GM12891 (cell line): ENCODE results near the gene ERMARD.

ENCODE experiments used
- POLR2AphosphoS5 ChIP-seq: IDR thresholded peaks from 2 replicates; pipeline ENCODE4 v1.6.1; 2011; ENCODE audit warnings: low read depth, low read length, control low read depth
- TAF1 ChIP-seq: IDR thresholded peaks from 2 replicates; pipeline ENCODE4 v1.6.1; 2011; ENCODE audit warnings: low read depth, low read length, control low read depth

DNA sequence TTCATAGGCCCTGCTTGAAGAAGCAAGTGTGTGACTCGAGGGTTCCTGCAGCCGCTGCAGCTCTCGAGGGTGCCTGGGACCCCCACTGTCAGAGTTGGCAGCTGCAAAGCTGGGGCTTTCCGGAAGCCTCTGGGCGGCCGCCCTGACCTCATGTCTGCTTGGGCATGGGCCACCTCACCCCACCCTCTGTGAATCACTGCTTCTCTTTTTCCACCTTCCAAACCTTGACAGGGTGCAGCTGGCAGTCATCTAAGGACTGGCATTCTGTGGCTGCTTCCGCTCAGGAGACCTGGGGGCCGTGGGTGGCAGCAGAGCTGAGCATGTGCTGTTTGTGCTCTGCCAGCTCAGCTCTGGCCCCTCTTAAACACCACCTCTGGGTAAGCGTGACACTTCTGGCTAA is 32.0 kb downstream of the ERMARD start:
- TF ChIP-seq POLR2AphosphoS5 (no peak), TAF1 (no peak)
